ENCODE results near the gene PLEK. TPM values are rescaled to one million over a fixed set of nuclear protein-coding genes. Genes with fewer than 3 reads are reported as not detected.

PLEK gene
- total and polyA plus RNA-seq, 4 donors: 2.6 to 40.6 (median 4.6) TPM

DNA sequence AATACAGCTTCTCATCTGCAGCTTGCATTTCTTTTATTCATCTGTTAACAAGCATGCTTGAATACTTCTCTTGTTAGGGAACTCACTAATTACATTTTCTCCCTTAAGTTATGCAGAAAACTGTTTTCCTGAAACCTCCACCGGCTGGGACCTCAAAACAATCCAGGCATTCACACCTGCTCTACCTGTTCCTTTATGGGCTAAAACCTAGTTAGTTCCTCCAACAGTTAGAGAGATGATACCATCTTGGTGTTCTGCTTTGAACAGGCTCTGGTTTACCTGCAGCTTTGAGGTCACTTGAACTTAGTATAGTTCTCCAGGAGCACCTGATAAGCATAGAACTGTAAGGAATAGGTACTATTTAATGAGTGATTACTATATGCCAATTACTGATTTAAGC, 6.1 kb downstream of the PLEK start:
- Histone ChIP-seq H3K27ac (ENCODE audit: low read depth in 1 of 2, low read length in 2 of 2) (no peak overlapping the region), H3K9me3 (ENCODE audit: control insufficient read depth in 4 of 4, low read length in 3 of 4) (no peaks in the 10 kb centered on the region), H3K36me3 (ENCODE audit: control insufficient read depth in 4 of 4, insufficient read depth in 3 of 4, low read depth in 1 of 4, low read length in 3 of 4) (no peaks in the 10 kb centered on the region), H3K9ac (ENCODE audit: low read depth in 1 of 2, low read length in 2 of 2) (no peak overlapping the region), H3K4me1 (ENCODE audit: control insufficient read depth in 4 of 4, insufficient read depth in 4 of 4, low read length in 3 of 4) (no peaks in the 10 kb centered on the region), H3K27me3 (ENCODE audit: control insufficient read depth in 4 of 4, insufficient read depth in 4 of 4, low read length in 3 of 4) (no peaks in the 10 kb centered on the region), H3K4me3 (ENCODE audit: low read depth in 1 of 3, low read length in 3 of 3) (no peak overlapping the region)
- WGBS: 63% methylated on average over 1 of the region's 1 CpG
- TF ChIP-seq FOXA2 (IDR thresholded peaks at IDR 0.05) (no peak), JUND (IDR thresholded peaks at IDR 0.05) (no peak), FOXA1 (IDR thresholded peaks at IDR 0.05) (no peak), HNF4A (conservative IDR thresholded peaks at IDR 0.05) (no peak), SP1 (IDR thresholded peaks at IDR 0.05) (no peak), RAD21 (IDR thresholded peaks at IDR 0.05) (no peak), HNF4G (IDR thresholded peaks at IDR 0.05) (no peak), NR2F2 (IDR thresholded peaks at IDR 0.05) (no peak), GABPA (IDR thresholded peaks at IDR 0.05 in 1 of 2, conservative IDR thresholded peaks at IDR 0.05 in 1 of 2) (no peak), EGR1 (IDR thresholded peaks at IDR 0.05; ENCODE audit: low read depth in 2 of 2) (no peak), YY1 (IDR thresholded peaks at IDR 0.05) (no peak), TAF1 (conservative IDR thresholded peaks at IDR 0.05) (no peak)
- TF ChIP-seq, protein P1, sequence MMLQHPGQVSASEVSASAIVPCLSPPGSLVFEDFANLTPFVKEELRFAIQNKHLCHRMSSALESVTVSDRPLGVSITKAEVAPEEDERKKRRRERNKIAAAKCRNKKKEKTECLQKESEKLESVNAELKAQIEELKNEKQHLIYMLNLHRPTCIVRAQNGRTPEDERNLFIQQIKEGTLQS (IDR thresholded peaks at IDR 0.05): no peak
- TF ChIP-seq, protein P2, sequence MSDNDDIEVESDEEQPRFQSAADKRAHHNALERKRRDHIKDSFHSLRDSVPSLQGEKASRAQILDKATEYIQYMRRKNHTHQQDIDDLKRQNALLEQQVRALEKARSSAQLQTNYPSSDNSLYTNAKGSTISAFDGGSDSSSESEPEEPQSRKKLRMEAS (IDR thresholded peaks at IDR 0.05): no peak
- TF ChIP-seq, protein P3, sequence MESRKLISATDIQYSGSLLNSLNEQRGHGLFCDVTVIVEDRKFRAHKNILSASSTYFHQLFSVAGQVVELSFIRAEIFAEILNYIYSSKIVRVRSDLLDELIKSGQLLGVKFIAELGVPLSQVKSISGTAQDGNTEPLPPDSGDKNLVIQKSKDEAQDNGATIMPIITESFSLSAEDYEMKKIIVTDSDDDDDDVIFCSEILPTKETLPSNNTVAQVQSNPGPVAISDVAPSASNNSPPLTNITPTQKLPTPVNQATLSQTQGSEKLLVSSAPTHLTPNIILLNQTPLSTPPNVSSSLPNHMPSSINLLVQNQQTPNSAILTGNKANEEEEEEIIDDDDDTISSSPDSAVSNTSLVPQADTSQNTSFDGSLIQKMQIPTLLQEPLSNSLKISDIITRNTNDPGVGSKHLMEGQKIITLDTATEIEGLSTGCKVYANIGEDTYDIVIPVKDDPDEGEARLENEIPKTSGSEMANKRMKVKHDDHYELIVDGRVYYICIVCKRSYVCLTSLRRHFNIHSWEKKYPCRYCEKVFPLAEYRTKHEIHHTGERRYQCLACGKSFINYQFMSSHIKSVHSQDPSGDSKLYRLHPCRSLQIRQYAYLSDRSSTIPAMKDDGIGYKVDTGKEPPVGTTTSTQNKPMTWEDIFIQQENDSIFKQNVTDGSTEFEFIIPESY (IDR thresholded peaks at IDR 0.05): no peak
- TF ChIP-seq, protein P4, sequence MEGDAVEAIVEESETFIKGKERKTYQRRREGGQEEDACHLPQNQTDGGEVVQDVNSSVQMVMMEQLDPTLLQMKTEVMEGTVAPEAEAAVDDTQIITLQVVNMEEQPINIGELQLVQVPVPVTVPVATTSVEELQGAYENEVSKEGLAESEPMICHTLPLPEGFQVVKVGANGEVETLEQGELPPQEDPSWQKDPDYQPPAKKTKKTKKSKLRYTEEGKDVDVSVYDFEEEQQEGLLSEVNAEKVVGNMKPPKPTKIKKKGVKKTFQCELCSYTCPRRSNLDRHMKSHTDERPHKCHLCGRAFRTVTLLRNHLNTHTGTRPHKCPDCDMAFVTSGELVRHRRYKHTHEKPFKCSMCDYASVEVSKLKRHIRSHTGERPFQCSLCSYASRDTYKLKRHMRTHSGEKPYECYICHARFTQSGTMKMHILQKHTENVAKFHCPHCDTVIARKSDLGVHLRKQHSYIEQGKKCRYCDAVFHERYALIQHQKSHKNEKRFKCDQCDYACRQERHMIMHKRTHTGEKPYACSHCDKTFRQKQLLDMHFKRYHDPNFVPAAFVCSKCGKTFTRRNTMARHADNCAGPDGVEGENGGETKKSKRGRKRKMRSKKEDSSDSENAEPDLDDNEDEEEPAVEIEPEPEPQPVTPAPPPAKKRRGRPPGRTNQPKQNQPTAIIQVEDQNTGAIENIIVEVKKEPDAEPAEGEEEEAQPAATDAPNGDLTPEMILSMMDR (IDR thresholded peaks at IDR 0.05; ENCODE audit: low read depth, low read length, missing input control): no peak
- DNase-seq (ENCODE audit: low spot score): no peak

DNA sequence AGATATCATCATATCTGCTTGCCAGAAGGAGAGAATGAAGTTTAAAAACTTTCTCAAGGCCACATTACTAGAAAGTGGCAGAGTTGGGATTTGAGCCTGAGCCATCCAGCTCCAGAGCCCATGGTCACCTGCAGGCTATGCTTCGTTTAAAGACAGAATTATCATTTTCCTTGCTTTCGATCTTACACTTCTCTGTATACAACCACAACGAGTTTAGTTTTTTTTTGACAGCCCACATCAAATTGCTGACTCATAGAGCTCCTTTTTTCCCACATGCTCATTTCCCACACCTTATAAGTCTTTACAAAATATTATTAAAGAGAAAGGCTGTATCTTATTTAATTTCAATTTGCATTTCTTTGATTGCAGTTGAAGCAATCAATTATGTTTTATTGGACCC, 6.5 kb downstream of the PLEK start:
- H3K9me3 ChIP-seq (ENCODE audit: control insufficient read depth in 4 of 4, low read length in 3 of 4): no peaks in the 10 kb centered on the region
- H3K4me3 ChIP-seq (ENCODE audit: low read depth in 1 of 3, low read length in 3 of 3): no peak overlapping the region
- DNase-seq (ENCODE audit: low spot score): no peak
- no peak overlapping the region for H3K27ac ChIP-seq (ENCODE audit: low read depth in 1 of 2, low read length in 2 of 2)
- no peaks in the 10 kb centered on the region for H3K4me1 ChIP-seq (ENCODE audit: control insufficient read depth in 4 of 4, insufficient read depth in 4 of 4, low read length in 3 of 4)
- no peaks in the 10 kb centered on the region for H3K36me3 ChIP-seq (ENCODE audit: control insufficient read depth in 4 of 4, insufficient read depth in 3 of 4, low read depth in 1 of 4, low read length in 3 of 4)
- WGBS: 69% methylated on average over 3 of the region's 3 CpGs
- H3K9ac ChIP-seq (ENCODE audit: low read depth in 1 of 2, low read length in 2 of 2): no peak overlapping the region
- no peaks in the 10 kb centered on the region for H3K27me3 ChIP-seq (ENCODE audit: control insufficient read depth in 4 of 4, insufficient read depth in 4 of 4, low read length in 3 of 4)
- TF ChIP-seq HNF4G (IDR thresholded peaks at IDR 0.05) (no peak), FOXA1 (IDR thresholded peaks at IDR 0.05) (no peak), EGR1 (IDR thresholded peaks at IDR 0.05; ENCODE audit: low read depth in 2 of 2) (no peak), RXRA (IDR thresholded peaks at IDR 0.05) (no peak), FOXA2 (IDR thresholded peaks at IDR 0.05) (no peak), HNF4A (conservative IDR thresholded peaks at IDR 0.05) (no peak)
- TF ChIP-seq, protein P3 (IDR thresholded peaks at IDR 0.05): no peak
- TF ChIP-seq, protein P4 (IDR thresholded peaks at IDR 0.05; ENCODE audit: low read depth, low read length, missing input control): no peak
- TF ChIP-seq, protein P5, sequence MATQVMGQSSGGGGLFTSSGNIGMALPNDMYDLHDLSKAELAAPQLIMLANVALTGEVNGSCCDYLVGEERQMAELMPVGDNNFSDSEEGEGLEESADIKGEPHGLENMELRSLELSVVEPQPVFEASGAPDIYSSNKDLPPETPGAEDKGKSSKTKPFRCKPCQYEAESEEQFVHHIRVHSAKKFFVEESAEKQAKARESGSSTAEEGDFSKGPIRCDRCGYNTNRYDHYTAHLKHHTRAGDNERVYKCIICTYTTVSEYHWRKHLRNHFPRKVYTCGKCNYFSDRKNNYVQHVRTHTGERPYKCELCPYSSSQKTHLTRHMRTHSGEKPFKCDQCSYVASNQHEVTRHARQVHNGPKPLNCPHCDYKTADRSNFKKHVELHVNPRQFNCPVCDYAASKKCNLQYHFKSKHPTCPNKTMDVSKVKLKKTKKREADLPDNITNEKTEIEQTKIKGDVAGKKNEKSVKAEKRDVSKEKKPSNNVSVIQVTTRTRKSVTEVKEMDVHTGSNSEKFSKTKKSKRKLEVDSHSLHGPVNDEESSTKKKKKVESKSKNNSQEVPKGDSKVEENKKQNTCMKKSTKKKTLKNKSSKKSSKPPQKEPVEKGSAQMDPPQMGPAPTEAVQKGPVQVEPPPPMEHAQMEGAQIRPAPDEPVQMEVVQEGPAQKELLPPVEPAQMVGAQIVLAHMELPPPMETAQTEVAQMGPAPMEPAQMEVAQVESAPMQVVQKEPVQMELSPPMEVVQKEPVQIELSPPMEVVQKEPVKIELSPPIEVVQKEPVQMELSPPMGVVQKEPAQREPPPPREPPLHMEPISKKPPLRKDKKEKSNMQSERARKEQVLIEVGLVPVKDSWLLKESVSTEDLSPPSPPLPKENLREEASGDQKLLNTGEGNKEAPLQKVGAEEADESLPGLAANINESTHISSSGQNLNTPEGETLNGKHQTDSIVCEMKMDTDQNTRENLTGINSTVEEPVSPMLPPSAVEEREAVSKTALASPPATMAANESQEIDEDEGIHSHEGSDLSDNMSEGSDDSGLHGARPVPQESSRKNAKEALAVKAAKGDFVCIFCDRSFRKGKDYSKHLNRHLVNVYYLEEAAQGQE (IDR thresholded peaks at IDR 0.05): no peak
